ENCODE data around the gene TWF1. TPM values are rescaled to one million over a fixed set of nuclear protein-coding genes. Genes with fewer than 3 reads are reported as not detected.

The TWF1 gene
- total and polyA plus RNA-seq, 2 of the 4 experiments (the other 2 are of a cell fraction): 67.0 to 141 TPM

GRCh38 chr12:43832463-43833168 is 26.5 kb upstream of the TWF1 start:
- dilution Hi-C loops (cut with HindIII; ENCODE audit: low sequenced_read_pairs, unreplicated experiment): no loop called here
- no peak overlapping the region for H3K4me2 ChIP-seq (ENCODE audit: low read depth, low read length)

More at GRCh38 chr12:43832463-43833168, 26.5 kb upstream of the TWF1 start:
- no peak overlapping the region for H3K14ac ChIP-seq (replicated peaks; ENCODE audit: low read depth, low read length)
- BruUV-seq (replicated peaks): no TSS peak
- no peak overlapping the region for H2BK15ac ChIP-seq (ENCODE audit: low read depth, low read length)
- in situ Hi-C loops (cut with MboI; ENCODE audit: low sequenced_read_pairs): no loop called here
- no peak overlapping the region for H2AK9ac ChIP-seq (replicated peaks; ENCODE audit: low read depth, low read length, poor library complexity)
- H3K4me3 ChIP-seq (ENCODE audit: insufficient read depth, low read depth, low read length): no peak overlapping the region
- H3K18ac ChIP-seq (ENCODE audit: low read depth, low read length): no peak overlapping the region
- H3K4me1 ChIP-seq (ENCODE audit: control insufficient read depth, insufficient read depth, low read length): peaks cover 2% of the 10 kb centered on the region
- H2AFZ ChIP-seq (replicated peaks; ENCODE audit: low read length, poor library complexity): no peak overlapping the region
- no peak overlapping the region for H2AK5ac ChIP-seq (ENCODE audit: low read depth, low read length)
- H2BK5ac ChIP-seq (ENCODE audit: low read depth, low read length, poor library complexity, severe bottlenecking): no peak overlapping the region
- no peaks in the 10 kb centered on the region for H3K36me3 ChIP-seq (ENCODE audit: control insufficient read depth, insufficient read depth, low read length)
- CTCF ChIA-PET: no interaction called here
- H3K9ac ChIP-seq (ENCODE audit: low read depth, low read length): no peak overlapping the region
- no peak overlapping the region for H4K5ac ChIP-seq (ENCODE audit: low read depth, low read length)
- H3K27ac ChIP-seq (ENCODE audit: insufficient read depth, low read length): no peak overlapping the region
- H3K9me3 ChIP-seq (ENCODE audit: control insufficient read depth, insufficient read depth, low read length): no peaks in the 10 kb centered on the region
- no peaks in the 10 kb centered on the region for H4K20me1 ChIP-seq (ENCODE audit: insufficient read depth, low read length)
- ATAC-seq (ENCODE audit: low read depth) (no peak), DNase-seq (no peak)
- peaks cover 5 to 13% of the 10 kb centered on the region in 2 experiments; a peak in 1 of 4 replicates for H3K79me1 ChIP-seq (ENCODE audit: low read depth in 1 of 2, low read length in 2 of 2)
- H3K27me3 ChIP-seq (ENCODE audit: control insufficient read depth, insufficient read depth, low read length): no peaks in the 10 kb centered on the region
- TF ChIP-seq SMC3 (IDR thresholded peaks at IDR 0.05; ENCODE audit: low read depth, low read length): no peak
- TF ChIP-seq USF2 (IDR thresholded peaks at IDR 0.05; ENCODE audit: low read depth, low read length): no peak
- TF ChIP-seq MAZ (IDR thresholded peaks at IDR 0.05; ENCODE audit: borderline replicate concordance, low read depth, low read length): no peak
- no peak for TF ChIP-seq FOS (IDR thresholded peaks at IDR 0.05; ENCODE audit: low read depth, low read length)
- no peak for TF ChIP-seq CEBPB (IDR thresholded peaks at IDR 0.05; ENCODE audit: low read depth, low read length)
- TF ChIP-seq CHD1 (IDR thresholded peaks at IDR 0.05; ENCODE audit: low read depth, low read length): no peak
- no peak for TF ChIP-seq ELK1 (IDR thresholded peaks at IDR 0.05; ENCODE audit: borderline replicate concordance, low read depth, low read length)
- TF ChIP-seq POLR2A (IDR thresholded peaks at IDR 0.05; ENCODE audit: low read depth, low read length): no peak
- no peak for TF ChIP-seq NFE2L2 (IDR thresholded peaks at IDR 0.05; ENCODE audit: low read depth, low read length)
- no peak for TF ChIP-seq RFX5 (IDR thresholded peaks at IDR 0.05; ENCODE audit: low read depth, low read length)
- TF ChIP-seq MAFK (IDR thresholded peaks at IDR 0.05; ENCODE audit: low read depth, low read length): no peak
- TF ChIP-seq RAD21 (IDR thresholded peaks at IDR 0.05; ENCODE audit: low read length): no peak
- no peak overlapping the region for H3K56ac ChIP-seq (ENCODE audit: extremely low read depth, insufficient read depth, low read length)
- H3K23ac ChIP-seq (ENCODE audit: low read depth, low read length): no peak overlapping the region
- H3K4ac ChIP-seq (ENCODE audit: low read depth, low read length): no peak overlapping the region
- no peak overlapping the region for H2BK20ac ChIP-seq (ENCODE audit: low read depth, low read length)
- no peak overlapping the region for H4K91ac ChIP-seq (ENCODE audit: insufficient read depth, low read depth, low read length)
- no peak overlapping the region for H2BK120ac ChIP-seq (ENCODE audit: low read depth, low read length)
- POLR2A ChIA-PET (ENCODE audit: unreplicated experiment): no interaction called here
- H3K9me1 ChIP-seq (ENCODE audit: insufficient read depth, low read length): peaks cover 5% of the 10 kb centered on the region; the same call in 1 of the 2 replicates
- no CpG with 5 or more reads among the region's 4 CpGs for WGBS, 2 experiments (ENCODE audit: extremely low coverage in 2 of 2, insufficient read length in 1 of 2)
- no peak overlapping the region for H4K8ac ChIP-seq (ENCODE audit: low read depth in 2 of 2, low read length in 2 of 2)
- intact Hi-C loops (cut with micrococcal nuclease): no loop called here
